ENCODE data around the gene MSRB2.
"Not testable (repeated sequence)": the region's sequence is repeated elsewhere in the genome, so short reads cannot be mapped to it uniquely, and the experiment has no call there.

The MSRB2 gene

DNA sequence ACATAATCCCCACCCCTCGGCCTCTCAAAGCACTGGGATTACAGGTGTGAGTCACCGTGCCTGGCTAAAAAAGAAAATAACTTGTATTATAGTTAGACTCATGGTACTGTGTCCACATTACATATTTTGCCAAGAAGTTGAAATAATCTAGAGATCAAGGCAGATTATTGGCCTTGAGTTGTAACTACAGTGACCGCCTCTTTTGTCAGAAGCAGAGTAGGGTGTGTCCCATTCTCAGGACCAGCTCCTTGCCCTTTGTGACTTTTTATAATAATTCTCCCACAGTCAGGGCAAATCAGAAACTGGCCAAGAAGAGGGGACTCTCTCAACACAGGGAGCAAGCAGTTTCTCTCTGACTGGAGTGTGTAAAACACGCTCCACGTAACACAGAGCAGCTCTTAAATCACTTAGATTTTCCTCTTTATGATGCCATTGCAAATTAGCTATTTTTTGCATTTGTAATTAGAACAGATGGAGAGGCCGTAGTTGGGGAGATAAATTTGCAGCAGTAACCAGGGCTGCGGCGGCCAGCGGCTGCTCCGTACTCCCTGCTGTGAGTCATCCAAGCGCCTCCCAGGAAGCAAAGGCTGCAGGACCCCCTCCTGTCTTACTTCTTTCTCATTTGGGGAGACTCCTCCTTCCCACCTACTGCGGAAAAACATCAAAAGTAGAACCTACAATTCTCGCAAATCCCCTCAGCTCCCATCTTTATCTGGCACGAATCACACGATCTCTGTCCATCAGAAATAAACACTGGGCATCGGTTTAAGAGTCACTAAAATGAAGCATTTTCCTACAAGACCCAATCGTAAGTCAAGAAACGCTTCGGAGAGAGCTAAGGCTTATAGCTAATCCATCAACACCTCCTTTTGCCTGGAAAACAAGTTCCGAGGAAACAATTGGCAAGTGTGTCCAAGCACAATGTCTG, 32.1 kb upstream of the MSRB2 start:
- Histone ChIP-seq H3K4me1 (ENCODE audit: insufficient read depth, low read length) (peaks cover 28% of the 10 kb centered on the region), H3K9ac (ENCODE audit: low read depth, low read length) (no peak overlapping the region), H3K9me3 (ENCODE audit: insufficient read depth, low read depth, low read length) (no peaks in the 10 kb centered on the region), H3K36me3 (ENCODE audit: insufficient read depth, low read length) (no peaks in the 10 kb centered on the region), H3K4me3 (ENCODE audit: low read length) (no peak overlapping the region), H3K27me3 (ENCODE audit: insufficient read depth, low read length) (no peaks in the 10 kb centered on the region), H3K27ac (ENCODE audit: low read depth, low read length) (no peak overlapping the region)
- 48% methylated on average over 18 of the region's 20 CpGs for WGBS

DNA sequence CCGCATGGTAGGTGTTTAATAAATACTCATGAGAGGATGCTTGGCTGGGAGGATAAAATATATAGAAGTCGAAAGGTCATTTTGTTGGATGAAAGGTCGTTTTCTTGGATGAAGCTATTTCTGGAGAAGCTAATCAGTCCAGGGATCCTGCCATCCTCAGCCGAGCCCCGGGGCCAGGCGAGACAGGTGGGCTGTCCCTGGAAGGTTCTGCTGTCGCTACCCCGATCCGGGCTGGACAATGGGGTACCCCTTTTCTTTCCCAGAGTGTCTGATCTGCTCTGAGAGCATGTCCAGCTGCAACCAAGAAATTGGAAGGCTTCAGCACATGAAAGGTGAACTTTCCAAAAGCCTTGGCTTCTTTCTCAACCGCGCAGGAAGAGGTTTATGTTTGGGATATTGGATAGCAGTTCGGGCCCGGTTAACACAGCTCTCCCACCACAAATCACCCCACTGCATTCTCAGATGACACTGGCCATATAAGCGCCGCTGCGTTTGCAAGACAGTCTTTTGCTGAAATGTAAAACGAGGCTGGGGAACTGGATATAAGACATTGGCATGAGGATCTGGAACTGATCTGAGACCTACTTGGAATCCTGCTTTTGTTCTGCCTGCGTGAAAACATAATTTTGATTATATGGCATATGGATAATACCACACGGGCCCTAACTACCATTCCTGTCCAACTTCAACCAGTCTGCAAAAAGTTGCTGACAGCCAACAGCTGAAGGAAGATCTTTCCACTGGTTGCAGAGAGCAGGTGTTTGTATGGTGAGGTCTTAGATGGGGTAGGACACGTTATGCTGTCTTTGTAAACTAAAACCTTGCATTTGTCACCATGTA, 31.2 kb upstream of the MSRB2 start:
- Histone ChIP-seq H3K4me1 (ENCODE audit: insufficient read depth, low read length) (peaks cover 28% of the 10 kb centered on the region), H3K4me3 (ENCODE audit: low read length) (no peak overlapping the region), H3K27ac (ENCODE audit: low read depth, low read length) (no peak overlapping the region), H3K9me3 (ENCODE audit: insufficient read depth, low read depth, low read length) (no peaks in the 10 kb centered on the region), H3K36me3 (ENCODE audit: insufficient read depth, low read length) (no peaks in the 10 kb centered on the region), H3K27me3 (ENCODE audit: insufficient read depth, low read length) (no peaks in the 10 kb centered on the region), H3K9ac (ENCODE audit: low read depth, low read length) (no peak overlapping the region)
- WGBS: 93% methylated on average over 14 of the region's 20 CpGs

DNA sequence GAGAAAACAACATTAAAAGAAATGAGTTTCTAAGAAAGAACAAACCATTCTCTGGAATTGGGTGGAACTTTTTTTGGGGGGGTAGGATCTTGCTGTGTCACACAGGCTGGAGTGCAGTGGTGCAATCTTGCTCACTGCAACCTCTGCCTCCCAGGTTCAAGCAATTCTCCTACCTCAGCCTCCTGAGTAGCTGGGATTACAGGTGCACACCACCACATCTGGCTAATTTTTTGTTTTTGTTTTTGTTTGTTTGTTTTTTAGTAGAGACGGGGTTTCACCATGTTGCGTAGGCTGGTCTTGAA, 30.6 kb upstream of the MSRB2 start:
- not testable (repeated sequence) for H3K4me3 ChIP-seq (ENCODE audit: low read length); H3K27me3 ChIP-seq (ENCODE audit: insufficient read depth, low read length); H3K27ac ChIP-seq (ENCODE audit: low read depth, low read length); H3K9me3 ChIP-seq (ENCODE audit: insufficient read depth, low read depth, low read length); H3K9ac ChIP-seq (ENCODE audit: low read depth, low read length); H3K36me3 ChIP-seq (ENCODE audit: insufficient read depth, low read length)
- 100% methylated on average over 2 of the region's 2 CpGs for WGBS
- H3K4me1 ChIP-seq (ENCODE audit: insufficient read depth, low read length): peaks cover 25% of the 10 kb centered on the region

DNA sequence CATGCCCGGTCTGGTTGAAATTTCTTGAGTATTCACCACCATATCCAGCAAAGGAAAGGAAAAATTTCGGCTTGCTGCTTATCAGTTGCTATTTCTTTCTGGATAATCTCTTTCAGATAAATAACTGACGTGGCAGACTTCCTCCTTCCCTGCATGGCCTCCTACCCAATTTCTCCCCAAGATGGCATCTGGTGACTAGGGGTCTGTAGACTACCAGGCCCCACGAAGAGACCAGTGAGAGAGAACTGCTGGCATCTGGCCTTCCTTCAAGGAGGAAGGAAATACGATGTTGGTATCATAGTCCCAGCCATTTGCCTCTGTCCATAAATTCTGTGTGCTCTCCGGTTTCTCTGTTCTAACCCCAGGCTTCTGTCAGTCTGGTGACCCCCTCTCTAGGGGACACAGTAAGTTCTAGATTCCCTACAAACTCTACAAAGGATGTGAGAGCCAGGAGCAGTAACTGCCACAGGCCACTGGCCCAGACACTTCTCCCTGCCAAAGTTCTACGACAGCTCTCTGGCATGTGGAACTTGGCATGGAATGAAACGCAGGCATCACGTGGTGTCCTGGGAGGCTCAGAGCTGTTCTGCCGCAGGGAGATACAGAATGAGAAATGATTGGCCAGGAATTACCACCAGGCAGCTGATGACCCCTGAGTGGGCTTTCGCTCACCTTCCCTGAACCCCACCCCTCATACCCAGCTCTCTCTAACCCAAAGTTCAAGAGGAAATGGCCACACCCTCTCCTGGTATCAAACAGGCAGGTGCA, 30.0 kb upstream of the MSRB2 start:
- H3K4me1 ChIP-seq (ENCODE audit: insufficient read depth, low read length): peaks cover 22% of the 10 kb centered on the region
- H3K9ac ChIP-seq (ENCODE audit: low read depth, low read length): no peak overlapping the region
- no peak overlapping the region for H3K27ac ChIP-seq (ENCODE audit: low read depth, low read length)
- WGBS: 91% methylated on average over 11 of the region's 11 CpGs
- H3K27me3 ChIP-seq (ENCODE audit: insufficient read depth, low read length): no peaks in the 10 kb centered on the region
- H3K9me3 ChIP-seq (ENCODE audit: insufficient read depth, low read depth, low read length): no peaks in the 10 kb centered on the region
- H3K4me3 ChIP-seq (ENCODE audit: low read length): no peak overlapping the region
- H3K36me3 ChIP-seq (ENCODE audit: insufficient read depth, low read length): no peaks in the 10 kb centered on the region

DNA sequence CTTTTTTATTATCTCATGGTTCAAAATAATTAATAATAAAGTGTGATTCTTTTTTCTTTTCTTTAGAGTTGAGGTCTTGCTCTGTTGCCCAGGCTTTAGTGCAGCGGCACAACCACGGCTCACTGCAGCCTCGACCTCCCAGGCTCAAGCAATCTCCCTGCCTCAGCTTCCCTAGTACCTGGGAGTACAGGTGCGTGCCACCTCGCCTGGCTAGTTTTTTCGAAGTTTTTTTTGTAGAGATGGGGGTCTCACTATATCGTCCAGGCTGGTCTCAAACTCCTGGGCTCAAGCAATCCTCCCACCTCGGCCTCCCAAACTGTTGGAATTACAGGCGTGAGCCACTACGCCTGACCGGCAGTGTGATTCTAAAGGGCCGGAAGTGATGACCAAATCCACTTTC, 28.0 kb upstream of the MSRB2 start:
- no peaks in the 10 kb centered on the region for H3K9me3 ChIP-seq (ENCODE audit: insufficient read depth, low read depth, low read length)
- peaks cover 10% of the 10 kb centered on the region; the same call in 1 of the 2 replicates for H3K4me1 ChIP-seq (ENCODE audit: insufficient read depth, low read length)
- no peak overlapping the region for H3K4me3 ChIP-seq (ENCODE audit: low read length)
- no peaks in the 10 kb centered on the region for H3K36me3 ChIP-seq (ENCODE audit: insufficient read depth, low read length)
- no peak overlapping the region for H3K9ac ChIP-seq (ENCODE audit: low read depth, low read length)
- WGBS: 93% methylated on average over 12 of the region's 12 CpGs
- H3K27ac ChIP-seq (ENCODE audit: low read depth, low read length): no peak overlapping the region
- no peaks in the 10 kb centered on the region for H3K27me3 ChIP-seq (ENCODE audit: insufficient read depth, low read length)

DNA sequence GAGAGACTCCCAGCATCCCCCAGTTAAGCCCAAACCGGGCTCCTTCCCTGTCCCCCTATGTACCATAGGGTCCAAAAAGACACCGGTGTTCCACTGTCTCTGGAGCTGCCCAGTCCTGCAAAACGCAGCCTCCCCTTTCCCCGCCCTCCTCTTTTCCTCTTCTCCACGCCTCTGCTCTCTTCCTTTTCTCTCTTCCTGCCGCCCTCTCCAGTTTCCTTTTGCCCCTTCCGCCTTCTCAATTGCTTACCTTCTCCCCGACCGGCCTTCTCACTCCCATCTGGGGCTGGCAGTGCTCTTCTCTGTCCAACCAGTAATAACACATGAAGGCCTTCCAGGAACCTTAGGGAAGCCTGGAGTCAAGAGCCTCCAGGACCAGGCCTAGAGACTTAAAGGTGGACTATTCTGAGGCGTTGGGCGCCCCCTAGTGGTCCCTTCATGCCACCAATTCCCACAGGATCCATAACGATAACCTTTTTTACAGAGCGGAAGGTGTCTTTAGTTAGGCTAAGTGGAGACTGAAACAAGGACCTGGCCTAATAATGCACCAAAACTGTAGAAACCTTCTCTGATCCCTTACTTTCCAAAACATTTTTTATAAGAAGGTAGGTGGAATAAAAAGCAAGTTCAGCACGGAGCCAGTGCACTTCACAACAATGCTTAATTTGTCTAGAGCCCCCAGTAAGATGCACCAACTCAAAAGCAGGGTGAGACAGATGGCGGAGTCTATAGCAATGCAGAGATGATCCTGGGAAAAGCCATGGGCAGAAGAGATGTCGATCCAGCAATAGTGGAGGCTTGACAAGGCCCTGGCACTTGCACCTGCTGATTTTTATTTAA, 27.2 kb upstream of the MSRB2 start:
- Histone ChIP-seq H3K9ac (ENCODE audit: low read depth, low read length) (no peak overlapping the region), H3K27me3 (ENCODE audit: insufficient read depth, low read length) (no peaks in the 10 kb centered on the region), H3K4me1 (ENCODE audit: insufficient read depth, low read length) (peaks cover 8% of the 10 kb centered on the region; the same call in 1 of the 2 replicates), H3K9me3 (ENCODE audit: insufficient read depth, low read depth, low read length) (no peaks in the 10 kb centered on the region), H3K4me3 (ENCODE audit: low read length) (no peak overlapping the region), H3K27ac (ENCODE audit: low read depth, low read length) (no peak overlapping the region), H3K36me3 (ENCODE audit: insufficient read depth, low read length) (no peaks in the 10 kb centered on the region)
- 58% methylated on average over 14 of the region's 16 CpGs for WGBS

DNA sequence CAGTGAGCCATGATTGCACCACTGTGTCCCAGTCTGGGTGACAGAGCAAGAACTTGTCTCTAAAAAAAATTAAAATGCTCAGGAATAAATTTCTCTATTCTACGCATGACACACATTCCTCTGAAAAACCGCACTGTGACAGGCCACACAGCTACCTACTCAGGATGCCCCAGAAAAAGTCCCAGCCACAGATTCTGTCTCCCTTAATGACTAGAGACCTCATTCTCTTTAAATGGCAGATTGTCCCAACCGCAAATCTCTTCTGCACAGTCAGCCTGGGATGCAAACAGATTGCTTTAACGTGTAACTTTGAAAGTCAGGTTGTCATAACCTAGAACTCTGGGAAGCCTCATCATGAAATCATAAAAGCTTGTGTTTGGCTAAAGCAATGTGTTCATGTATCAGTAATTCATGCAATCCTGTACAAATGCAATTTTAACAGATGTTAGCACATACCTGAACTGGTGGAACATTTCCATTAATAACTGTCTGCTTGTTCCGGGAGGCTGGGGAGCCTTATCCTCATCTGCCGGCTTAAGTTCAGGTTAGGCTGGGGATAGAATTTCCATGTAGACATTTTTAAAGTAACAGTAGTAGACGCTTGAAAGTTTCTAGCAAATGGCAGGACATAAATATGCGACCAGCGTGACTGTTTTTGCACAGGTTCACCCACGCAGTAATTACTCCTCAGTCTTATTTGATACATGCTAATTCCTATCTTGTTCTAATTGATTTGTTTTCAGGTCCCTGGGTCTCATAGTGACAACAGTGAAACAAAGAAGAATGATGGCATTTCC, 26.2 kb upstream of the MSRB2 start:
- H3K27ac ChIP-seq (ENCODE audit: low read depth, low read length): no peak overlapping the region
- H3K4me3 ChIP-seq (ENCODE audit: low read length): no peak overlapping the region
- no peaks in the 10 kb centered on the region for H3K27me3 ChIP-seq (ENCODE audit: insufficient read depth, low read length)
- no peak overlapping the region for H3K9ac ChIP-seq (ENCODE audit: low read depth, low read length)
- WGBS: 89% methylated on average over 10 of the region's 10 CpGs
- H3K36me3 ChIP-seq (ENCODE audit: insufficient read depth, low read length): no peaks in the 10 kb centered on the region
- H3K9me3 ChIP-seq (ENCODE audit: insufficient read depth, low read depth, low read length): no peaks in the 10 kb centered on the region
- no peaks in the 10 kb centered on the region for H3K4me1 ChIP-seq (ENCODE audit: insufficient read depth, low read length)

DNA sequence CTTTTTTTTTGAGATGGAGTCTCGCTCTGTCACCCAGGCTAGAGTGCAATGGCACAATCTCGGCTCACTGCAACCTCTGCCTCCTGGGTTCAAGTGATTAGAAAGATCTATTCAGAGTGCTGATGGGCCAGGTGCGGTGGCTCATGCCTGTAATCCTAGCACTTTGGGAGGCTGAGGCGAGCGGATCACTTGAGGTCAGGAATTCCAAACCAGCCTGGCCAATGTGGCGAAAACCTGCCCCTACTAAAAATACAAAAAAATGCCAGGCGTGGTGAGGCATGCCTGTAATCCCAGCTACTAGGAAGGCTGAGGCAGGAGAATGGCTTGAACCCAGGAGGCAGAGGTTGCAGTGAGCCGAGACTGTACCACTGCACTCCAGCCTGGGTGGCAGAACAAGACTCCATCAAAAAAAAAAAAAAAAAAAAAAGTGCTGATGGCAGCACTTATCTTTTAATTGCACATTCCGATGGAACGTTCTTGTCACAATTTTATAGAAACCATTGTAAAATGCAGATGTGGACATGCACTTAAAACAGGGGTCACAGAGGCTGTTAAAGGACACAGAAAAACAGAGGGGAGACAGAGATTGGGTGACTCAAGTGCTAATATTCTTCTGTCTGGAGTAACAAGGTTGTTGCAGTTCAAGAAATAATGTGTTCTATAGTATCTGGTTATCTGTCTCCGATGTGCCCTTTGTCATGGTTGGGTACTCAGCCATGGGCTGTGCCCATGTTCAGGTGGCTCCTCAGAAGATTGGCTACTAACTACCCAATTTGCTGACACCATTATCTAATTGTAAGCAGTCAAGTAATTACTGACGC, 25.1 kb upstream of the MSRB2 start:
- WGBS: 92% methylated on average over 12 of the region's 12 CpGs
- not testable (repeated sequence) for H3K4me3 ChIP-seq (ENCODE audit: low read length); H3K4me1 ChIP-seq (ENCODE audit: insufficient read depth, low read length); H3K9me3 ChIP-seq (ENCODE audit: insufficient read depth, low read depth, low read length); H3K9ac ChIP-seq (ENCODE audit: low read depth, low read length); H3K27ac ChIP-seq (ENCODE audit: low read depth, low read length); H3K36me3 ChIP-seq (ENCODE audit: insufficient read depth, low read length); H3K27me3 ChIP-seq (ENCODE audit: insufficient read depth, low read length)

DNA sequence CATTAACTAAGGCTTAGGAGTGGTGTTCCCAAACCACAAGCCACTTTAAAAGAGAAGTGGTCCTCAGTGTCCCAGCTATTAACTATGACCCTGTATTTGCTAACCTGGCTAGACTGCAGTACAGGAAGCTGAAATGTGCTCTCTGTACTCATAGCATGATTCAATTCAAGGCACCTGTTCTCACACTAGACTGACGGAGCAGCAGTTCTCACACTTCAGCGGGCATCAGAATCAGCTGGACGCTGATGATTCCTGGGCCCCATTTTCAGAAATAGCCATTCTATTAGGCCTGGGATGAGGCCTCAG, 24.5 kb upstream of the MSRB2 start:
- Histone ChIP-seq H3K4me3 (ENCODE audit: low read length) (no peak overlapping the region), H3K9me3 (ENCODE audit: insufficient read depth, low read depth, low read length) (no peaks in the 10 kb centered on the region), H3K36me3 (ENCODE audit: insufficient read depth, low read length) (no peaks in the 10 kb centered on the region), H3K4me1 (ENCODE audit: insufficient read depth, low read length) (no peaks in the 10 kb centered on the region), H3K9ac (ENCODE audit: low read depth, low read length) (no peak overlapping the region), H3K27me3 (ENCODE audit: insufficient read depth, low read length) (no peaks in the 10 kb centered on the region), H3K27ac (ENCODE audit: low read depth, low read length) (no peak overlapping the region)
- WGBS: 98% methylated on average over 3 of the region's 3 CpGs

Data from HUES64 (cell line).